IMR-90 (cell line): ENCODE results near the gene GLIS1.

Experiments
- BHLHE40 ChIP-seq: fragments of 150-350 bp; IDR thresholded peaks from 2 replicates; pipeline ENCODE4 v1.6.1; 2016; ENCODE audit warnings: mild to moderate bottlenecking, low read depth, low read length
- CEBPB ChIP-seq: IDR thresholded peaks from 2 replicates; pipeline ENCODE4 v1.6.1; 2012; ENCODE audit warnings: low read depth, low read length, improper control_type of control experiment
- MAFK ChIP-seq: IDR thresholded peaks from 2 replicates; pipeline ENCODE4 v1.6.1; 2012; ENCODE audit warnings: low read depth, low read length, improper control_type of control experiment
- POLR2A ChIP-seq: IDR thresholded peaks from 2 replicates; pipeline ENCODE4 v1.6.1; 2012; ENCODE audit warnings: mild to moderate bottlenecking, low read depth, low read length
- SMC3 ChIP-seq: fragments of 150-350 bp; IDR thresholded peaks from 2 replicates; pipeline ENCODE4 v1.6.1; 2016; ENCODE audit warnings: low read depth, mild to moderate bottlenecking, antibody characterized with exemption, low read length, moderate library complexity
- TF ChIP-seq, protein P1 (sequence below): conservative IDR thresholded peaks from 2 replicates; pipeline ENCODE4 v1.5.1; 2012; ENCODE audit warnings: mild to moderate bottlenecking, low read depth, low read length, improper control_type of control experiment

DNA sequence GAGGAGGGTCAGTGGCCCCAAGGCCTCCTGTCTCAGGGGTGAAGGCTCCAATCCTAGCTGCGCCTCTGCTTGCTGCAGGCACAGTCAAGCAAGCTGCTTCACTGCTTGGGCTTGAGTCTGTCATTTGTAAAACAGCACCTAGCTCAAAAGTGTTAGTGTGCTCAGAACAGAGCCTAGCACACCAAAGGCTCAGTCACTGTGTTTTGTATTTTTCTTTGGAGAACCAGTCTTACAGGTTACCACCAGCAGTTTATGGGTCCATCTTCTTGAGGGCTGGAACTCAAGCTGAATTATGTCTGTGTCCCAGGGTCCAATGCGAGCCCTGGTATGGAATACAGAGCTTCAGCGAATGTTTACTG lies 166.2 kb downstream of the GLIS1 start:
- TF ChIP-seq, protein P1, sequence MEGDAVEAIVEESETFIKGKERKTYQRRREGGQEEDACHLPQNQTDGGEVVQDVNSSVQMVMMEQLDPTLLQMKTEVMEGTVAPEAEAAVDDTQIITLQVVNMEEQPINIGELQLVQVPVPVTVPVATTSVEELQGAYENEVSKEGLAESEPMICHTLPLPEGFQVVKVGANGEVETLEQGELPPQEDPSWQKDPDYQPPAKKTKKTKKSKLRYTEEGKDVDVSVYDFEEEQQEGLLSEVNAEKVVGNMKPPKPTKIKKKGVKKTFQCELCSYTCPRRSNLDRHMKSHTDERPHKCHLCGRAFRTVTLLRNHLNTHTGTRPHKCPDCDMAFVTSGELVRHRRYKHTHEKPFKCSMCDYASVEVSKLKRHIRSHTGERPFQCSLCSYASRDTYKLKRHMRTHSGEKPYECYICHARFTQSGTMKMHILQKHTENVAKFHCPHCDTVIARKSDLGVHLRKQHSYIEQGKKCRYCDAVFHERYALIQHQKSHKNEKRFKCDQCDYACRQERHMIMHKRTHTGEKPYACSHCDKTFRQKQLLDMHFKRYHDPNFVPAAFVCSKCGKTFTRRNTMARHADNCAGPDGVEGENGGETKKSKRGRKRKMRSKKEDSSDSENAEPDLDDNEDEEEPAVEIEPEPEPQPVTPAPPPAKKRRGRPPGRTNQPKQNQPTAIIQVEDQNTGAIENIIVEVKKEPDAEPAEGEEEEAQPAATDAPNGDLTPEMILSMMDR, result no peak
- TF ChIP-seq CEBPB, result no peak
- no peak for TF ChIP-seq MAFK
- TF ChIP-seq BHLHE40, result no peak
- no peak for TF ChIP-seq SMC3
- no peak for TF ChIP-seq POLR2A
